ENCODE results near the gene NAXE. TPM values are rescaled to one million over a fixed set of nuclear protein-coding genes. Genes with fewer than 3 reads are reported as not detected.

Gene NAXE
- total RNA-seq, 1 experiment from 2014 or later, result 261 TPM

GRCh38 chr1:156544592-156545102 lies 46.9 kb upstream of the NAXE start:
- H3K4me1 ChIP-seq (ENCODE audit: insufficient read depth, low read length), result 0 out of 2 replicates have a peak, but pooled peaks cover 4% of the 10 kb centered on the region
- H3K36me3 ChIP-seq (ENCODE audit: low read depth, low read length), result peaks cover 77% of the 10 kb centered on the region
- intact Hi-C loops (cut with micrococcal nuclease), result no loop called here
- no peaks in the 10 kb centered on the region for H3K9me3 ChIP-seq (ENCODE audit: low read length)
- no peak for ATAC-seq
- H3F3A ChIP-seq (ENCODE audit: low read length, unreplicated experiment), result no peaks in the 10 kb centered on the region
- no peaks in the 10 kb centered on the region for H3K9me2 ChIP-seq (replicated peaks; ENCODE audit: low read length)
- no peak overlapping the region for H3K4me2 ChIP-seq (ENCODE audit: low read length)
- CTCF ChIA-PET, result no interaction called here
- BruUV-seq (replicated peaks), result no TSS peak
- no peak overlapping the region for H3K27ac ChIP-seq (ENCODE audit: low read length)
- POLR2A ChIA-PET (ENCODE audit: unreplicated experiment), result no interaction called here
- H3K27me3 ChIP-seq (ENCODE audit: low read length), result no peaks in the 10 kb centered on the region
- no peaks in the 10 kb centered on the region for H4K20me1 ChIP-seq (ENCODE audit: low read length)
- H2AFZ ChIP-seq (ENCODE audit: low read length), result no peak overlapping the region
- DNase-seq, result no peak
- no peaks in the 10 kb centered on the region for H3K79me2 ChIP-seq (ENCODE audit: low read length)
- TF ChIP-seq CTCF (conservative IDR thresholded peaks at IDR 0.05; ENCODE audit: low read depth, low read length) (no peak), EZH2 (IDR thresholded peaks at IDR 0.05; ENCODE audit: low read length, unreplicated experiment) (no peak), EZH2phosphoT487 (IDR thresholded peaks at IDR 0.05; ENCODE audit: borderline replicate concordance, low read length) (no peak)
- no peak overlapping the region for H3K4me3 ChIP-seq (ENCODE audit: low read length)
- H3K9ac ChIP-seq (ENCODE audit: low read length), result no peak overlapping the region

- intact Hi-C loops (cut with micrococcal nuclease), result no loop called here
- H3K27ac ChIP-seq (ENCODE audit: low read length), result no peak overlapping the region
- H3K9me2 ChIP-seq (replicated peaks; ENCODE audit: low read length), result no peaks in the 10 kb centered on the region
- no peaks in the 10 kb centered on the region for H3F3A ChIP-seq (ENCODE audit: low read length, unreplicated experiment)
- no peak overlapping the region for H3K4me2 ChIP-seq (ENCODE audit: low read length)
- H3K36me3 ChIP-seq (ENCODE audit: low read depth, low read length), result peaks cover 78% of the 10 kb centered on the region
- no TSS peak for BruUV-seq (replicated peaks)
- H3K9me3 ChIP-seq (ENCODE audit: low read length), result no peaks in the 10 kb centered on the region
- 0 out of 2 replicates have a peak, but pooled peaks cover 4% of the 10 kb centered on the region for H3K4me1 ChIP-seq (ENCODE audit: insufficient read depth, low read length)
- TF ChIP-seq EZH2 (IDR thresholded peaks at IDR 0.05; ENCODE audit: low read length, unreplicated experiment) (no peak), EZH2phosphoT487 (IDR thresholded peaks at IDR 0.05; ENCODE audit: borderline replicate concordance, low read length) (no peak), CTCF (conservative IDR thresholded peaks at IDR 0.05; ENCODE audit: low read depth, low read length) (no peak)
- DNase-seq (no peak), ATAC-seq (no peak)
- CTCF ChIA-PET, result no interaction called here
- no peaks in the 10 kb centered on the region for H3K79me2 ChIP-seq (ENCODE audit: low read length)
- no peaks in the 10 kb centered on the region for H4K20me1 ChIP-seq (ENCODE audit: low read length)
- no peak overlapping the region for H3K4me3 ChIP-seq (ENCODE audit: low read length)
- H3K9ac ChIP-seq (ENCODE audit: low read length), result no peak overlapping the region
- POLR2A ChIA-PET (ENCODE audit: unreplicated experiment), result no interaction called here
- H2AFZ ChIP-seq (ENCODE audit: low read length), result no peak overlapping the region
- H3K27me3 ChIP-seq (ENCODE audit: low read length), result no peaks in the 10 kb centered on the region
Measured at GRCh38 chr1:156546267-156546666, 45.3 kb upstream of the NAXE start.

- Histone ChIP-seq H3K9ac (ENCODE audit: low read length) (no peak overlapping the region), H3K36me3 (ENCODE audit: low read depth, low read length) (peaks cover 76% of the 10 kb centered on the region), H3K4me3 (ENCODE audit: low read length) (no peak overlapping the region), H2AFZ (ENCODE audit: low read length) (no peak overlapping the region), H3K27me3 (ENCODE audit: low read length) (no peaks in the 10 kb centered on the region), H3F3A (ENCODE audit: low read length, unreplicated experiment) (no peaks in the 10 kb centered on the region), H3K4me1 (ENCODE audit: insufficient read depth, low read length) (peaks cover 15% of the 10 kb centered on the region), H3K27ac (ENCODE audit: low read length) (no peak overlapping the region), H4K20me1 (ENCODE audit: low read length) (no peaks in the 10 kb centered on the region), H3K9me2 (replicated peaks; ENCODE audit: low read length) (no peaks in the 10 kb centered on the region), H3K79me2 (ENCODE audit: low read length) (no peaks in the 10 kb centered on the region), H3K9me3 (ENCODE audit: low read length) (no peaks in the 10 kb centered on the region), H3K4me2 (ENCODE audit: low read length) (no peak overlapping the region)
- DNase-seq (no peak), ATAC-seq (no peak)
- no TSS peak for BruUV-seq (replicated peaks)
- intact Hi-C loops (cut with micrococcal nuclease), result no loop called here
- POLR2A ChIA-PET (ENCODE audit: unreplicated experiment), result no interaction called here
- CTCF ChIA-PET, result no interaction called here
- TF ChIP-seq EZH2phosphoT487 (IDR thresholded peaks at IDR 0.05; ENCODE audit: borderline replicate concordance, low read length) (no peak), EZH2 (IDR thresholded peaks at IDR 0.05; ENCODE audit: low read length, unreplicated experiment) (no peak), CTCF (conservative IDR thresholded peaks at IDR 0.05; ENCODE audit: low read depth, low read length) (no peak)
Measured at GRCh38 chr1:156547434-156547833, 44.1 kb upstream of the NAXE start.

All from PC-3 (cell line).